HepG2 (cell line): ENCODE results near the gene PATL2. TPM values are rescaled to one million over a fixed set of nuclear protein-coding genes. Genes with fewer than 3 reads are reported as not detected.
A peak's percentile ranks its signal among the peaks of the same experiment; 100 is the strongest.

ENCODE experiments used
- BCL6 ChIP-seq: IDR thresholded peaks from 2 replicates; pipeline ENCODE4 v1.6.1; 2016; ENCODE audit warnings: missing genetic modification reagents, missing compliant biosample characterization
- BORCS8-MEF2B ChIP-seq: sonication (generic); formaldehyde crosslinking; IDR thresholded peaks from 2 replicates; pipeline ENCODE4 v1.8.0; 2022; ENCODE audit warnings: mild to moderate bottlenecking, missing genetic modification reagents
- CAMTA2 ChIP-seq: sonication (generic); formaldehyde crosslinking; IDR thresholded peaks from 2 replicates; pipeline ENCODE4 v1.4.0; 2020; ENCODE audit warnings: mild to moderate bottlenecking, missing genetic modification reagents, borderline replicate concordance
- GZF1 ChIP-seq: sonication (generic); formaldehyde crosslinking; IDR thresholded peaks from 2 replicates; pipeline ENCODE4 v1.5.1; 2020; ENCODE audit warnings: mild to moderate bottlenecking, missing genetic modification reagents
- HDAC2 ChIP-seq: sonication (generic); formaldehyde crosslinking; IDR thresholded peaks from 2 replicates; pipeline ENCODE4 v1.4.0; 2020; ENCODE audit warnings: missing genetic modification reagents
- KLF9 ChIP-seq: IDR thresholded peaks from 2 replicates; pipeline ENCODE4 v1.6.1; 2016; ENCODE audit warnings: low read depth
- MED13 ChIP-seq: sonication (generic); formaldehyde crosslinking; IDR thresholded peaks from 2 replicates; pipeline ENCODE4 v1.5.0; 2020; ENCODE audit warnings: missing genetic modification reagents
- MIER2 ChIP-seq: IDR thresholded peaks from 2 replicates; pipeline ENCODE4 v1.6.1; 2016; ENCODE audit warnings: missing biosample characterization, missing genetic modification reagents
- NFKBIZ ChIP-seq: IDR thresholded peaks from 2 replicates; pipeline ENCODE4 v1.6.1; 2018; ENCODE audit warnings: missing genetic modification reagents, missing compliant biosample characterization
- SNRNP70 ChIP-seq: fragments of 200-400 bp; formaldehyde crosslinking; IDR thresholded peaks from 2 replicates; pipeline ENCODE4 v1.6.1; 2017; ENCODE audit warnings: mild to moderate bottlenecking, low read depth, low read length, moderate library complexity
- SP4 ChIP-seq: sonication (generic); formaldehyde crosslinking; IDR thresholded peaks from 2 replicates; pipeline ENCODE4 v1.8.1; 2023; ENCODE audit warnings: mild to moderate bottlenecking, missing genetic modification reagents
- SYNCRIP ChIP-seq: fragments of 200-400 bp; formaldehyde crosslinking; IDR thresholded peaks from 2 replicates; pipeline ENCODE4 v1.6.1; 2018; ENCODE audit warnings: mild to moderate bottlenecking, low read depth, low read length; ENCODE audit not compliant: insufficient read depth
- ZFP36L2 ChIP-seq: sonication (generic); formaldehyde crosslinking; IDR thresholded peaks from 2 replicates; pipeline ENCODE4 v1.4.0; 2020; ENCODE audit warnings: missing genetic modification reagents
- ZNF10 ChIP-seq: sonication (generic); formaldehyde crosslinking; IDR thresholded peaks from 2 replicates; pipeline ENCODE4 v1.4.0; 2020; ENCODE audit warnings: mild to moderate bottlenecking, low read depth, missing genetic modification reagents, borderline replicate concordance
- ZNF33B ChIP-seq: sonication (generic); formaldehyde crosslinking; IDR thresholded peaks from 2 replicates; pipeline ENCODE4 v1.5.1; 2020; ENCODE audit warnings: mild to moderate bottlenecking, missing genetic modification reagents
- ZNF550 ChIP-seq: sonication (generic); formaldehyde crosslinking; IDR thresholded peaks from 2 replicates; pipeline ENCODE4 v1.4.0; 2020; ENCODE audit warnings: mild to moderate bottlenecking, missing genetic modification reagents, borderline replicate concordance
- ZNF788 ChIP-seq: sonication (generic); formaldehyde crosslinking; IDR thresholded peaks from 2 replicates; pipeline ENCODE4 v1.5.0; 2020; ENCODE audit warnings: mild to moderate bottlenecking, missing genetic modification reagents, borderline replicate concordance
- ZSCAN29 ChIP-seq: sonication (generic); formaldehyde crosslinking; conservative IDR thresholded peaks from 2 replicates; pipeline ENCODE4 v1.4.0; 2020; ENCODE audit warnings: mild to moderate bottlenecking, missing genetic modification reagents
- polyA plus RNA-seq, 8 experiments: library from polyadenylated mRNA; depleted of rRNA in 3 of 8; stranded (reverse) in 7 of 8; unstranded in 1 of 8; fragments of >200 nt; fragmentation: Illumina TruSeq in 4 of 8; extraction: Trizol in 4 of 8; gene quantifications; 2 replicates each; pipeline versions ENCODE4 v1.2.1 to v1.2.3, GENCODE V29; 2011 to 2016; ENCODE audit warnings: low read depth in 4 of 8, missing spikeins in 1 of 8, mixed read lengths in 1 of 8; ENCODE audit not compliant: insufficient read depth in 1 of 8
- total RNA-seq, 5 experiments: library from RNA; depleted of rRNA; stranded (reverse); fragments of >200 nt; fragmentation: Illumina TruSeq; extraction: Trizol; gene quantifications; 2 replicates each; pipeline ENCODE4 v1.2.3, GENCODE V29; 2016; ENCODE audit warnings: low read depth in 1 of 5
- TF ChIP-seq, protein P1 (sequence below): sonication (generic); formaldehyde crosslinking; IDR thresholded peaks from 2 replicates; pipeline ENCODE4 v1.4.0; 2020; ENCODE audit warnings: missing genetic modification reagents, borderline replicate concordance
- TF ChIP-seq, protein P2 (sequence below): IDR thresholded peaks from 2 replicates; pipeline ENCODE4 v1.6.1; 2018; ENCODE audit warnings: missing genetic modification reagents
- TF ChIP-seq, protein P3 (sequence below), 2 experiments: sonication (generic) in 1 of 2; formaldehyde crosslinking in 1 of 2; IDR thresholded peaks; 2 replicates each; pipeline versions ENCODE4 v1.4.0 to v1.6.1; 2016 to 2020; ENCODE audit warnings: borderline replicate concordance in 1 of 2, low read depth in 1 of 2, mild to moderate bottlenecking in 1 of 2, missing genetic modification reagents in 1 of 2

The PATL2 gene
- total and polyA plus RNA-seq, 2 of the 13 experiments (the other 11 are each of a cell fraction or from before 2014, with no cell fraction given) = 0.15 to 0.53 TPM

DNA sequence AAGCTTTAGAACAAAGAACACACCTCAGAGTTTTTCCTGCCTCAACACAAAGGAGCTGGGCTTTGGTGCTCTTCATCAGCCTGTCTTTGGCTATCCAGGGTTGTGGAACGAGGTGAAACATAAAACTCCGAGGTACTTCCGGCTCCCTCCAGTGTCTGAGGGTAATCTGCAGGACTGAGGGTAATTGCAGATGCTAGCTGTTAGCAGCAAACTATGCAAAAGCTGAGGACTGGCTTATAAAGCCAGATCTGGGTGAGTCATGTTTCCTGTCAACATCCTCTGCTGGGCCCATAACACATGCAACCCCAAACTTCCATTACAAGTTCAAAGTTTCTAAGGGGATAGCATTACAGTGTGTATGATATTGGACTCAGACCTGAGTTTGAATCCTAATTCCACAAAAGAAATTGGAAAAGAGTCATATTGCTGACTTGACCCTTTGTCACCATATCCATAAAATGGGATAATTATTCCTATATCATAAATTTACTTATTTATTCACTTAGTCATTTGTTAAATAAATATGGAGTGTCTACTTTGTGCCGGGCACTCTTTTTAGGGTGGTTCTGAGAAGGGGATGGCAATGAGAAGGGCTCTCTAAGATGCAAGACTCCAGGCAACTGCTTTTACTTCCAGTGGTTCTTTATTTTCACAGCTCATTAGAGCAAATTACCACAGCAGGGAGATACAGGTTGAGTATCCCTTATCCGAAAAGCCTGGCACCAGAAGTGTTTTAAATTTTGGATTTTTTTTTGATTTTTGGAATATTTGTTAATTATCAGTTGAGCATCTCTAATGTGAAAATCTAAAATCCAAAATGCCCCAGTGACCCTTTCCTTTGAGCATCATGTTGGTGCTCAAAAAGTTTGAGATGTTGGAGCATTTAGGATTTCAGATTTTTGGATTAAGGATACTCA, 15.7 kb upstream of the PATL2 start (continued):
- TF ChIP-seq, protein P1, sequence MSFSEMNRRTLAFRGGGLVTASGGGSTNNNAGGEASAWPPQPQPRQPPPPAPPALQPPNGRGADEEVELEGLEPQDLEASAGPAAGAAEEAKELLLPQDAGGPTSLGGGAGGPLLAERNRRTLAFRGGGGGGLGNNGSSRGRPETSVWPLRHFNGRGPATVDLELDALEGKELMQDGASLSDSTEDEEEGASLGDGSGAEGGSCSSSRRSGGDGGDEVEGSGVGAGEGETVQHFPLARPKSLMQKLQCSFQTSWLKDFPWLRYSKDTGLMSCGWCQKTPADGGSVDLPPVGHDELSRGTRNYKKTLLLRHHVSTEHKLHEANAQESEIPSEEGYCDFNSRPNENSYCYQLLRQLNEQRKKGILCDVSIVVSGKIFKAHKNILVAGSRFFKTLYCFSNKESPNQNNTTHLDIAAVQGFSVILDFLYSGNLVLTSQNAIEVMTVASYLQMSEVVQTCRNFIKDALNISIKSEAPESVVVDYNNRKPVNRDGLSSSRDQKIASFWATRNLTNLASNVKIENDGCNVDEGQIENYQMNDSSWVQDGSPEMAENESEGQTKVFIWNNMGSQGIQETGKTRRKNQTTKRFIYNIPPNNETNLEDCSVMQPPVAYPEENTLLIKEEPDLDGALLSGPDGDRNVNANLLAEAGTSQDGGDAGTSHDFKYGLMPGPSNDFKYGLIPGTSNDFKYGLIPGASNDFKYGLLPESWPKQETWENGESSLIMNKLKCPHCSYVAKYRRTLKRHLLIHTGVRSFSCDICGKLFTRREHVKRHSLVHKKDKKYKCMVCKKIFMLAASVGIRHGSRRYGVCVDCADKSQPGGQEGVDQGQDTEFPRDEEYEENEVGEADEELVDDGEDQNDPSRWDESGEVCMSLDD (CRISPR knock-in tag) = no peak
- TF ChIP-seq MED13 (CRISPR knock-in tag) (no peak), ZNF788 (CRISPR knock-in tag) (peak; percentile 30; the same call in 1 of the 2 replicates), CAMTA2 (CRISPR knock-in tag) (no peak), GZF1 (CRISPR knock-in tag) (no peak), SNRNP70 (no peak), KLF9 (CRISPR knock-in tag) (no peak), BCL6 (no peak), ZFP36L2 (CRISPR knock-in tag) (no peak), SYNCRIP (no peak), BORCS8-MEF2B (CRISPR knock-in tag) (no peak), HDAC2 (CRISPR knock-in tag) (0 out of 2 replicates have a peak, but pooled peaks have one; percentile 34), SP4 (CRISPR knock-in tag) (no peak), ZNF33B (CRISPR knock-in tag) (no peak), MIER2 (CRISPR knock-in tag) (no peak), ZNF550 (CRISPR knock-in tag) (no peak), ZSCAN29 (CRISPR knock-in tag) (no peak), NFKBIZ (CRISPR knock-in tag) (no peak), ZNF10 (CRISPR knock-in tag) (no peak)
- TF ChIP-seq, protein P2, sequence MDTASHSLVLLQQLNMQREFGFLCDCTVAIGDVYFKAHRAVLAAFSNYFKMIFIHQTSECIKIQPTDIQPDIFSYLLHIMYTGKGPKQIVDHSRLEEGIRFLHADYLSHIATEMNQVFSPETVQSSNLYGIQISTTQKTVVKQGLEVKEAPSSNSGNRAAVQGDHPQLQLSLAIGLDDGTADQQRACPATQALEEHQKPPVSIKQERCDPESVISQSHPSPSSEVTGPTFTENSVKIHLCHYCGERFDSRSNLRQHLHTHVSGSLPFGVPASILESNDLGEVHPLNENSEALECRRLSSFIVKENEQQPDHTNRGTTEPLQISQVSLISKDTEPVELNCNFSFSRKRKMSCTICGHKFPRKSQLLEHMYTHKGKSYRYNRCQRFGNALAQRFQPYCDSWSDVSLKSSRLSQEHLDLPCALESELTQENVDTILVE (CRISPR knock-in tag) = no peak
- TF ChIP-seq, protein P3, sequence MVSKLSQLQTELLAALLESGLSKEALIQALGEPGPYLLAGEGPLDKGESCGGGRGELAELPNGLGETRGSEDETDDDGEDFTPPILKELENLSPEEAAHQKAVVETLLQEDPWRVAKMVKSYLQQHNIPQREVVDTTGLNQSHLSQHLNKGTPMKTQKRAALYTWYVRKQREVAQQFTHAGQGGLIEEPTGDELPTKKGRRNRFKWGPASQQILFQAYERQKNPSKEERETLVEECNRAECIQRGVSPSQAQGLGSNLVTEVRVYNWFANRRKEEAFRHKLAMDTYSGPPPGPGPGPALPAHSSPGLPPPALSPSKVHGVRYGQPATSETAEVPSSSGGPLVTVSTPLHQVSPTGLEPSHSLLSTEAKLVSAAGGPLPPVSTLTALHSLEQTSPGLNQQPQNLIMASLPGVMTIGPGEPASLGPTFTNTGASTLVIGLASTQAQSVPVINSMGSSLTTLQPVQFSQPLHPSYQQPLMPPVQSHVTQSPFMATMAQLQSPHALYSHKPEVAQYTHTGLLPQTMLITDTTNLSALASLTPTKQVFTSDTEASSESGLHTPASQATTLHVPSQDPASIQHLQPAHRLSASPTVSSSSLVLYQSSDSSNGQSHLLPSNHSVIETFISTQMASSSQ (IDR thresholded peaks at IDR 0.05; ENCODE audit: low read depth) = no peak
- TF ChIP-seq, protein P3 (CRISPR knock-in tag; IDR thresholded peaks at IDR 0.05; ENCODE audit: borderline replicate concordance) = no peak
